Endothelial cell of umbilical vein (primary cell): ENCODE results near the gene KDM5C. TPM values are rescaled to one million over a fixed set of nuclear protein-coding genes. Genes with fewer than 3 reads are reported as not detected.

Experiments
- BruUV-seq: library from RNA; stranded (reverse); fragments of 400-500 nt; replicated peaks from 2 replicates; lab custom pipeline; 2021; lab: Mats Ljungman, UMichigan
- CTCF ChIA-PET: fragments of 300-600, 350-600 bp; sonication (Branson Sonifier 250); formaldehyde crosslinking; loops from one replicate; lab custom pipeline; 2021; ENCODE audit warnings: antibody characterized with exemption, inconsistent platforms; lab: Charles Lee
- POLR2A ChIA-PET: fragments of 300-600, 350-600 bp; sonication (Branson Sonifier 250); formaldehyde crosslinking; loops from one replicate; lab custom pipeline; 2021; ENCODE audit warnings: antibody characterized with exemption, inconsistent platforms; lab: Charles Lee
- DNase-seq: peaks from one replicate; pipeline ENCODE4 v3.0.0-alpha.2; 2011; ENCODE audit warnings: low read depth, low spot score
- FAIRE-seq: peaks from 2 replicates; lab custom pipeline; 2011; peaks lifted over from hg19 to GRCh38; lab: Jason Lieb, UNC
- H2AFZ ChIP-seq: 2 replicates; pipeline ENCODE4 v1.6.0; 2012; ENCODE audit warnings: low read depth, low read length, control low read depth, inconsistent platforms
- H3K27ac ChIP-seq: 2 replicates; pipeline ENCODE4 v1.5.1; 2011; ENCODE audit warnings: low read depth, mild to moderate bottlenecking, control low read depth, low read length, moderate library complexity; ENCODE audit not compliant: insufficient read depth
- H3K27me3 ChIP-seq, 2 experiments: 2 replicates each; pipeline versions ENCODE4 v1.6.0 to v1.6.1; 2011; ENCODE audit warnings: low read length in 2 of 2, mixed read lengths in 1 of 2; ENCODE audit not compliant: control insufficient read depth in 2 of 2, insufficient read depth in 2 of 2
- H3K36me3 ChIP-seq, 2 experiments: 2 replicates in 1 of 2; 3 replicates in 1 of 2; pipeline ENCODE4 v1.5.1; 2011; ENCODE audit warnings: low read length in 2 of 2, mild to moderate bottlenecking in 1 of 2, moderate library complexity in 1 of 2; ENCODE audit not compliant: control insufficient read depth in 2 of 2, insufficient read depth in 2 of 2; ENCODE audit errors: extremely low read depth in 1 of 2
- H3K4me1 ChIP-seq: 3 replicates; pipeline ENCODE4 v1.5.1; 2011; ENCODE audit warnings: mild to moderate bottlenecking, low read length; ENCODE audit not compliant: control insufficient read depth, insufficient read depth; ENCODE audit errors: extremely low read depth
- H3K4me2 ChIP-seq: 2 replicates; pipeline ENCODE4 v1.6.1; 2011; ENCODE audit warnings: low read length, control low read depth, mixed read lengths; ENCODE audit not compliant: insufficient read depth
- H3K4me3 ChIP-seq, 3 experiments: fragments of 200-600 bp in 1 of 3; sonication (generic), shearing (Covaris generic) in 1 of 3; replicated peaks in 1 of 3; 2 replicates each; pipeline ENCODE4 v1.5.1; 2011 to 2016; ENCODE audit warnings: control low read depth in 3 of 3, low read length in 3 of 3, mild to moderate bottlenecking in 2 of 3, inconsistent platforms in 1 of 3, low read depth in 1 of 3, moderate library complexity in 1 of 3; ENCODE audit not compliant: insufficient read depth in 1 of 3
- H3K79me2 ChIP-seq: 2 replicates; pipeline ENCODE4 v1.6.0; 2012; ENCODE audit warnings: low read length, inconsistent platforms; ENCODE audit not compliant: control insufficient read depth, insufficient read depth
- H3K9ac ChIP-seq: replicated peaks from 2 replicates; pipeline ENCODE3; 2011; ENCODE audit warnings: low read length, control low read depth; ENCODE audit not compliant: insufficient read depth; ENCODE audit errors: extremely low read depth
- H3K9me1 ChIP-seq: replicated peaks from 3 replicates; pipeline ENCODE4 v1.6.0; 2011; ENCODE audit warnings: mild to moderate bottlenecking, low read length; ENCODE audit not compliant: control insufficient read depth, insufficient read depth; ENCODE audit errors: extremely low read depth
- H3K9me3 ChIP-seq: replicated peaks from 2 replicates; pipeline ENCODE4 v1.5.1; 2012; ENCODE audit warnings: low read length, inconsistent platforms; ENCODE audit not compliant: control insufficient read depth, insufficient read depth
- H4K20me1 ChIP-seq: replicated peaks from 2 replicates; pipeline ENCODE3; 2011; ENCODE audit warnings: mild to moderate bottlenecking, low read length; ENCODE audit not compliant: control insufficient read depth, insufficient read depth; ENCODE audit errors: extremely low read depth
- CTCF ChIP-seq, 2 donors: IDR thresholded peaks; 1 replicate in 1 of 2; 2 replicates in 1 of 2; pipeline ENCODE4 v1.5.1; 2011; ENCODE audit warnings: low read length in 2 of 2, mild to moderate bottlenecking in 2 of 2, moderate library complexity in 2 of 2, control low read depth in 1 of 2, inconsistent platforms in 1 of 2, low read depth in 1 of 2; ENCODE audit not compliant: insufficient read depth in 1 of 2; ENCODE audit errors: extremely low read depth in 1 of 2
- EZH2 ChIP-seq: IDR thresholded peaks from 2 replicates; pipeline ENCODE4 v1.6.1; 2012; ENCODE audit warnings: borderline replicate concordance, low read depth, mild to moderate bottlenecking, moderate library complexity, low read length, inconsistent platforms; ENCODE audit not compliant: severe bottlenecking
- FOS ChIP-seq: IDR thresholded peaks from 2 replicates; pipeline ENCODE4 v1.6.1; 2011; ENCODE audit warnings: mild to moderate bottlenecking, low read length, moderate library complexity, borderline replicate concordance; ENCODE audit not compliant: insufficient read depth
- GATA2 ChIP-seq: IDR thresholded peaks from 2 replicates; pipeline ENCODE4 v1.7.0; 2011; ENCODE audit warnings: low read depth, mild to moderate bottlenecking, moderate library complexity, mixed read lengths, low read length; ENCODE audit not compliant: insufficient read length, insufficient read depth
- JUN ChIP-seq: IDR thresholded peaks from 2 replicates; pipeline ENCODE4 v1.6.1; 2011; ENCODE audit warnings: borderline replicate concordance, low read depth; ENCODE audit not compliant: insufficient read length, insufficient read depth
- MAX ChIP-seq: IDR thresholded peaks from 2 replicates; pipeline ENCODE4 v1.6.1; 2011; ENCODE audit not compliant: insufficient read depth, insufficient read length
- MYC ChIP-seq: IDR thresholded peaks from one replicate; pipeline ENCODE4 v1.6.1; 2011; ENCODE audit warnings: mild to moderate bottlenecking, low read depth, low read length
- POLR2A ChIP-seq: IDR thresholded peaks from 2 replicates; pipeline ENCODE4 v1.6.1; 2012; ENCODE audit warnings: low read depth, mild to moderate bottlenecking, control low read depth, low read length
- POLR2AphosphoS5 ChIP-seq: IDR thresholded peaks from 2 replicates; pipeline ENCODE4 v1.6.1; 2012; ENCODE audit warnings: low read depth, mild to moderate bottlenecking, control low read depth, low read length, moderate library complexity; ENCODE audit not compliant: insufficient read depth
- dilution Hi-C: fragments of 300-500 bp; cut with MboI; formaldehyde crosslinking; loops from one replicate; pipeline ENCODE4 v1.15.0; 2019; ENCODE audit warnings: low sequenced_read_pairs; ENCODE audit not compliant: extremely low pct_ligation_motif_present
- intact Hi-C: fragments of 100-400 bp; cut with micrococcal nuclease; formaldehyde crosslinking; loops from one replicate; pipeline ENCODE4 v1.10.0; 2022
- polyA plus RNA-seq, 4 experiments: library from polyadenylated mRNA; depleted of rRNA in 3 of 4; stranded (reverse) in 3 of 4; unstranded in 1 of 4; fragments of >200 nt; gene quantifications; 2 replicates each; pipeline versions ENCODE4 v1.2.1 to v1.2.3, GENCODE V29; 2011 to 2012; ENCODE audit warnings: missing spikeins in 1 of 4
- total RNA-seq: library from RNA; stranded (reverse); gene quantifications from 2 replicates; pipeline ENCODE4 v1.2.3, GENCODE V29; 2021

The KDM5C gene
- total and polyA plus RNA-seq, 2 donors (not counting 3 experiments of a cell fraction or from before 2014, with no cell fraction given): 44.7 to 78.7 TPM

GRCh38 chrX:53257166-53257565 is 32.2 kb upstream of the KDM5C start:
- no peaks in the 10 kb centered on the region for H3K79me2 ChIP-seq
- H3K9me1 ChIP-seq: no peaks in the 10 kb centered on the region
- ChIA-PET CTCF (no interaction called here), POLR2A (no interaction called here)
- no peak overlapping the region for H3K27ac ChIP-seq
- FAIRE-seq: no peak
- intact Hi-C loops: no loop called here
- no peak overlapping the region for H3K4me2 ChIP-seq
- no TSS peak for BruUV-seq
- H3K4me3 ChIP-seq: no peak overlapping the region
- dilution Hi-C loops: no loop called here
- no peak overlapping the region for H2AFZ ChIP-seq
- DNase-seq: no peak
- no peak overlapping the region for H3K9ac ChIP-seq
- no peaks in the 10 kb centered on the region for H3K4me1 ChIP-seq
- H3K9me3 ChIP-seq: no peaks in the 10 kb centered on the region
- H3K36me3 ChIP-seq: no peaks in the 10 kb centered on the region
- no peak for TF ChIP-seq FOS
- TF ChIP-seq MYC: no peak
- no peak for TF ChIP-seq EZH2
- TF ChIP-seq GATA2: no peak
- no peak for TF ChIP-seq POLR2A
- TF ChIP-seq CTCF (IDR thresholded peaks at IDR 0.05; ENCODE audit: extremely low read depth in 1 of 2, insufficient read depth in 1 of 2, low read depth in 1 of 2, low read length in 2 of 2): no peak
- TF ChIP-seq POLR2AphosphoS5: no peak
- TF ChIP-seq JUN: no peak
- no peak for TF ChIP-seq MAX
- no peaks in the 10 kb centered on the region for H4K20me1 ChIP-seq
- no peaks in the 10 kb centered on the region for H3K27me3 ChIP-seq
